ENCODE data around the gene SHB. TPM values are rescaled to one million over a fixed set of nuclear protein-coding genes. Genes with fewer than 3 reads are reported as not detected.

Gene SHB
- total and polyA plus RNA-seq, 2 donors (not counting 1 experiment from before 2014, with no cell fraction given): 9.9 to 13.9 TPM

GRCh38 chr9:37905776-37906175, 163.3 kb downstream of the SHB start:
- Histone ChIP-seq H2AFZ (ENCODE audit: low read length) (no peak overlapping the region), H3K4me2 (ENCODE audit: extremely low read depth, insufficient read depth, low read length) (no peak overlapping the region), H4K20me1 (ENCODE audit: control insufficient read depth, extremely low read depth, insufficient read depth, low read length) (no peaks in the 10 kb centered on the region), H3K27me3 (ENCODE audit: control insufficient read depth, insufficient read depth, low read length) (no peaks in the 10 kb centered on the region), H3K27ac (ENCODE audit: insufficient read depth, low read length) (no peak overlapping the region), H3K4me1 (ENCODE audit: control insufficient read depth, extremely low read depth, insufficient read depth, low read length) (peaks cover 6% of the 10 kb centered on the region), H3K79me2 (ENCODE audit: control insufficient read depth, insufficient read depth, low read length) (peaks cover 28% of the 10 kb centered on the region), H3K9ac (ENCODE audit: insufficient read depth, low read length) (no peak overlapping the region), H3K36me3 (ENCODE audit: control insufficient read depth, insufficient read depth, low read length) (no peaks in the 10 kb centered on the region), H3K4me3 (replicated peaks in 1 of 4; ENCODE audit: control extremely low read depth in 1 of 4, insufficient read depth in 1 of 4, low read depth in 3 of 4, low read length in 4 of 4) (no peak overlapping the region), H3K9me3 (ENCODE audit: control insufficient read depth, insufficient read depth, low read depth, low read length) (no peaks in the 10 kb centered on the region)
- no peak for TF ChIP-seq CTCF (conservative IDR thresholded peaks at IDR 0.05 in 1 of 2, IDR thresholded peaks at IDR 0.05 in 1 of 2; ENCODE audit: low read depth in 1 of 2, low read length in 2 of 2)
- no peak for TF ChIP-seq EZH2 (IDR thresholded peaks at IDR 0.05; ENCODE audit: low read length, missing control alignments)
- no peak for DNase-seq (ENCODE audit: low read depth in 2 of 2)

GRCh38 chr9:37905131-37905505, 163.9 kb downstream of the SHB start:
- DNase-seq (ENCODE audit: low read depth in 2 of 2): no peak
- TF ChIP-seq CTCF (conservative IDR thresholded peaks at IDR 0.05 in 1 of 2, IDR thresholded peaks at IDR 0.05 in 1 of 2; ENCODE audit: low read depth in 1 of 2, low read length in 2 of 2) (no peak), EZH2 (IDR thresholded peaks at IDR 0.05; ENCODE audit: low read length, missing control alignments) (no peak)

GRCh38 chr9:37904445-37905130, 164.4 kb downstream of the SHB start:
- Histone ChIP-seq H3K9me3 (ENCODE audit: control insufficient read depth, insufficient read depth, low read depth, low read length) (no peaks in the 10 kb centered on the region), H3K4me3 (replicated peaks in 1 of 4; ENCODE audit: control extremely low read depth in 1 of 4, insufficient read depth in 1 of 4, low read depth in 3 of 4, low read length in 4 of 4) (peak overlapping the region; percentile 66 to 77 (median 72)), H3K27ac (ENCODE audit: insufficient read depth, low read length) (peak overlapping the region; percentile 48), H3K4me1 (ENCODE audit: control insufficient read depth, extremely low read depth, insufficient read depth, low read length) (peaks cover 6% of the 10 kb centered on the region), H2AFZ (ENCODE audit: low read length) (peak overlapping the region; percentile 80), H3K79me2 (ENCODE audit: control insufficient read depth, insufficient read depth, low read length) (peaks cover 36% of the 10 kb centered on the region), H3K4me2 (ENCODE audit: extremely low read depth, insufficient read depth, low read length) (peak overlapping the region; percentile 98), H3K27me3 (ENCODE audit: control insufficient read depth, insufficient read depth, low read length) (no peaks in the 10 kb centered on the region), H3K9ac (ENCODE audit: insufficient read depth, low read length) (peak overlapping the region; percentile 79), H3K36me3 (ENCODE audit: control insufficient read depth, insufficient read depth, low read length) (no peaks in the 10 kb centered on the region), H4K20me1 (ENCODE audit: control insufficient read depth, extremely low read depth, insufficient read depth, low read length) (no peaks in the 10 kb centered on the region)
- peak in 1 of 2 donors; percentile 64 for DNase-seq (ENCODE audit: low read depth in 2 of 2)
- TF ChIP-seq EZH2 (IDR thresholded peaks at IDR 0.05; ENCODE audit: low read length, missing control alignments): no peak
- no peak for TF ChIP-seq CTCF (conservative IDR thresholded peaks at IDR 0.05 in 1 of 2, IDR thresholded peaks at IDR 0.05 in 1 of 2; ENCODE audit: low read depth in 1 of 2, low read length in 2 of 2)

More at GRCh38 chr9:37905131-37905505, 163.9 kb downstream of the SHB start:
- Histone ChIP-seq H3K9me3 (ENCODE audit: control insufficient read depth, insufficient read depth, low read depth, low read length) (no peaks in the 10 kb centered on the region), H3K27me3 (ENCODE audit: control insufficient read depth, insufficient read depth, low read length) (no peaks in the 10 kb centered on the region), H3K27ac (ENCODE audit: insufficient read depth, low read length) (no peak overlapping the region), H4K20me1 (ENCODE audit: control insufficient read depth, extremely low read depth, insufficient read depth, low read length) (no peaks in the 10 kb centered on the region), H3K79me2 (ENCODE audit: control insufficient read depth, insufficient read depth, low read length) (peaks cover 34% of the 10 kb centered on the region), H3K9ac (ENCODE audit: insufficient read depth, low read length) (no peak overlapping the region), H3K4me2 (ENCODE audit: extremely low read depth, insufficient read depth, low read length) (peak overlapping the region; percentile 98), H3K4me1 (ENCODE audit: control insufficient read depth, extremely low read depth, insufficient read depth, low read length) (peaks cover 6% of the 10 kb centered on the region), H2AFZ (ENCODE audit: low read length) (no peak overlapping the region), H3K36me3 (ENCODE audit: control insufficient read depth, insufficient read depth, low read length) (no peaks in the 10 kb centered on the region), H3K4me3 (replicated peaks in 1 of 4; ENCODE audit: control extremely low read depth in 1 of 4, insufficient read depth in 1 of 4, low read depth in 3 of 4, low read length in 4 of 4) (peak overlapping the region; percentile 66 to 77 (median 72))
